GM12864 (cell line): Measurements from ENCODE around the gene LAPTM5.
A peak's percentile ranks its signal among the peaks of the same experiment; 100 is the strongest.

Experiments
- DNase-seq: peaks from one replicate; pipeline ENCODE4 v3.0.0-alpha.2; 2011; ENCODE audit warnings: low read depth
- H3K4me3 ChIP-seq: 2 replicates; pipeline ENCODE4 v1.5.1; 2011; ENCODE audit warnings: mild to moderate bottlenecking, low read depth, low read length, control low read depth
- CTCF ChIP-seq: IDR thresholded peaks from 2 replicates; pipeline ENCODE4 v1.5.1; 2011; ENCODE audit warnings: low read depth, mild to moderate bottlenecking, moderate library complexity, low read length, control low read depth, inconsistent platforms; ENCODE audit errors: missing control alignments

Gene LAPTM5

DNA sequence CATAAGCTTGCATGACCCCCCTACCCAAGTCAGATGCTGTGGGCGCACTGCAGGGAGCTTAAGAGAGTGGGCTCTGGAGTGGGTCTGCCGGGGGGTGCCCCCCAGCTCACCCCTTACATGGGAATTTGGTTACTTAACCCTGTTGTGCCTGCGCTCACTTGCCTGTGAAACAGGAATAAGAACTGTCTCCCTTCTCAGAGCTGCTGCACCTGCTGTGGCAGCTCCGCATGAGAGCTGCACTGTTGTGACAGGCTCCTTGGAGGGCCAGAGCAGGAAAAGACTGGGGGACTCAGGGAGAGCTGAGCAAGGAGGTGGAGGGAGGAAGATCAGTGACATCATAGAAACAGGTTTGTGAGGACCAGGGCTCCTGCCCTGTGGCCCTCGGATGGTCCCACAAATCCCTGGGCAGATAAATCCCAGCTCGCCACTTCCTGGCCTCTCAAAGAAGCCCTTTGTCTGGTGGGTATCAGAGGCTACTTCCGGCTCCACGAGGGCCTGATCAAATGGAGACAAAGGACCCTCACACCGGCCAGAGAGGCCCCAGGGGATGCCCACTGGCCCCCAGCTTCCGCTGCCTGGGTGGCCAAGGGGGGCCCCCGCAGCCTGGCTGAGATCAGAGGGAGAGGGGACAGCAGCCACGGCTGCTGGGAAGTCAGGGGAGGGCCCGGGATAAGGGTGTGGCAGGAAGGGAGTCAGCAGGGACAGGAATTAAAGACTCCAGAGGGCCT lies 28.9 kb upstream of the LAPTM5 start:
- DNase-seq = no peak
- no peak overlapping the region for H3K4me3 ChIP-seq
- TF ChIP-seq CTCF = no peak

DNA sequence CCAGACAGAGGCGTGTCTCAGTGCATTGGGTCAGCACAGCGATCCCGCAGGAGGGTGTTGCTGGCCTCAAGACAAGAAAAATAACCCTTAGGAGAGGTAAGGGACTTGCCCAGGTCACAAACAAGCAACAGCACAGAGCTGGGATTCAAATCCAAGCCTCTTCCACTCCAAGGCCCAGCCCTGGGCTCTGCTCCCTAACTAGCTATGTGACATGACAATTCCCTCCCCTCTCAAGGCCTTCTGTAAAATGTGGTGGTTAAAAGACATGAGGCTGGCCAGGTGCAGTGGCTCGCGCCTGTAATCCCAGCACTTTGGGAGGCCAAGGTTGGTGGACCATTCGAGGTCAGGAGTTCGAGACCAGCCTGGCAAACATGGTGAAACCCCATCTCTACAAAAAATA lies 28.1 kb upstream of the LAPTM5 start:
- H3K4me3 ChIP-seq = no peak overlapping the region
- no peak for DNase-seq
- TF ChIP-seq CTCF = no peak

- no peak for TF ChIP-seq CTCF
- H3K4me3 ChIP-seq = no peak overlapping the region
- no peak for DNase-seq
Observed at GRCh38 chr1:30785181-30785580, 27.6 kb upstream of the LAPTM5 start.

DNA sequence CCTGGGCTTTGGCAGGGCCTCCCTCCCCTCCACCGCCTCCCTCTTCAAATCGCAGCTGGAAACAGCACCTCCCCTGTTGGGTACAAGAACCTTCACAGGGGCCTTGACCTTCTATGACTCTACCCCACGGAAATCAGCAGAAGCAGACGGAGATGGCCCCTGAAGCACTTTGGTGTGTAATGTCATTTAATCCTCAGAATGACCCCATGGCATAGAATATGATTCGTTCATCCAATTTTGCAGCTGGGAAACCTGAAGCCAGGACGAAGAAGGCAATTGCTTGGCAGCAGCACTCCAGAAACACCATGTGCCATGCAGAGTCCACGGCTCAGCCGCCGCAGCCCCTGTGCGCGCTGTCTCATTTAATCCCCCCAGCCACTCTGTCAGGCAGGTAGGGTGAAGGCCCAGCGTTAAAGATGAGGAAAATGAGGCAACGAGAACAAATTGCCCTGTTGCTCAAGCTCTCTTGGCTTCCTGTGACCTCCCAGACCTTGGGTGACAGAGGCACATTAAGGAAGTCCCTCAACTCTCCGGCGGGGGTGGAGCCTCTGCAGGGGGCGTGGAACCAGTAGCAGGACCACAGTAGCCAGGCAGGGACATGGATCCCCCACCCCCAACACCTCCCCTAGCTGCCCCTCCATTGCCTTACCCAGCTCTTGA lies 25.8 kb upstream of the LAPTM5 start:
- no peak for DNase-seq
- TF ChIP-seq CTCF = no peak
- H3K4me3 ChIP-seq = no peak overlapping the region

DNA sequence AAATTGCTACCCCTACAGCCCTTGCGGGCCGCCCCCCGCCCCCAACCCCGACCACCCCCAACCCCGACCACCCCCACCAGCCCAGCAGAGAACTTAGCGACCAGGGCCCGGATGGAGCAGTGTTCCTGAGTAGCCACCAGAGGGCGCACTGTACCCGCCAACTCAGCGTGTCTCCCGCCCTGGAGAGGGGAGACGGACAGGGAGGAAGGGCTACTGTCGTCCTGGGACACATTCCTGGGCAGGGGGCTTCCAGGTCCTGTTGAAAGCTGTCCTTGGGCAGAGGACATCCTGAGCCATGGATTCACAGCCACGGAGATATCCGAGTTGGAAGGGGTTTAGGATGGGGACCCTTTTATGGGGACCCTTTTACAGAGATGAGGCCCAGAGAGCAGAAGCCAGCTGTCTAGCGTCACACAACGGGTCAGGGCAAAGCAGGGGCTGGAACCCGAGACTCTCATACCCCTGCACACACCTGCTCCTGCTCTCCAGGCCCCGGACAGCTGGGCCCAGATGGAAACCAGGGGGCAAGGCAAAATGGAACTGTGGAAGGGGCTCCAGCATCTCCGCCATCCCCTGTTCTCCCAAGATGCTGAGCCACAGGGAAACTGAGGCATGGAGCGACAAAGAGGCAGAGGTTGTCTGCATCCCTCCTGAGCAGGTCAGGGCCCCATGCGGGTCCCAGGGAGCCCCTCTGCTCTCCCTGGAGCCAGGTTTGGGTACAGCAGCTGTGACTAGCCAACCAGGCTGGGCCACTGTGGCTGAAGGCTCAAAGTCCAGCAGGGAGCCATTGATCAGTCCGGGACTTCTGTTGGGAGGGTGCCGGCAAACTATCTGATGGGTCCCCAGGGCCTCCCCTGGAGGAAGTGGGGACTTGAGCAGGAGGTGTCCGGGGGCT lies 25.0 kb upstream of the LAPTM5 start:
- H3K4me3 ChIP-seq = no peak overlapping the region
- no peak for DNase-seq
- peak; percentile 91 for TF ChIP-seq CTCF

DNA sequence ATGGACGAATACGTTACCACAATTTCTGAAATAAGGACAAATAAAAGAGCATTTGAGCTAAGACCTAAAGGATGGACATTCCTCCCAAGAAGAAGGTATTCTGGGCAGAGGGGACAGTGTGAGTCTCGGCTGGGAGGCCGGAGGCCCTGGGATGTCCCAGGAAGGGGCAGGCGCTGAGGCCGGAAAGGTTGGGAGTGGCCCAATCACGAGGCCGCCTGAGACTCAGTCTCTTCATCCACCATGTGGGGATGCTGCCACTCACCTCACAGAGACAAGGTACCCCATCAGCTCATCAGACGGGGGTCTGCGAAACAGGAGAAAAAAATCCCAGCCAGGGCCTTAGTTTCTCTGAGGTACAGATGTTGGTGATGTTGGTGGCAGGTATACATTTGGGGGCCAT lies 24.3 kb upstream of the LAPTM5 start:
- no peak overlapping the region for H3K4me3 ChIP-seq
- DNase-seq = no peak
- no peak for TF ChIP-seq CTCF
